Esophagus muscularis mucosa (tissue), 4 donors: ENCODE measurements around the gene BAHCC1. TPM values are rescaled to one million over a fixed set of nuclear protein-coding genes. Genes with fewer than 3 reads are reported as not detected.
A peak's percentile ranks its signal among the peaks of the same experiment; 100 is the strongest.

Experiments used
- DNase-seq: peaks from one replicate; pipeline ENCODE4 v3.0.0-alpha.2; 2017; ENCODE audit errors: extremely low spot score
- H3K27ac ChIP-seq, 4 donors: fragments of 200-600 bp; sonication (generic); replicated peaks in 1 of 4; 1 replicate in 3 of 4; 2 replicates in 1 of 4; pipeline ENCODE4 v1.5.1; 2016 to 2019; ENCODE audit warnings: mild to moderate bottlenecking in 1 of 4
- H3K27me3 ChIP-seq, 4 donors: fragments of 200-600 bp; sonication (generic); one replicate each; pipeline versions ENCODE4 v1.5.1 to v1.6.0; 2016 to 2019
- H3K36me3 ChIP-seq, 4 donors: fragments of 200-600 bp; sonication (generic); one replicate each; pipeline ENCODE4 v1.5.1; 2016 to 2019
- H3K4me1 ChIP-seq, 4 donors: fragments of 200-600 bp; sonication (generic); one replicate each; pipeline ENCODE4 v1.5.1; 2016 to 2019
- H3K4me3 ChIP-seq, 4 donors: fragments of 200-600 bp; sonication (generic); 1 replicate in 2 of 4; 2 replicates in 2 of 4; pipeline ENCODE4 v1.5.1; 2016 to 2019; ENCODE audit warnings: mild to moderate bottlenecking in 4 of 4, moderate library complexity in 1 of 4
- H3K9me3 ChIP-seq, 4 donors: fragments of 200-600 bp; sonication (generic); 1 replicate in 3 of 4; 2 replicates in 1 of 4; pipeline ENCODE4 v1.5.1; 2016 to 2019
- CTCF ChIP-seq, 3 experiments: fragments of 200-600 bp in 2 of 3; fragments of 450-650 bp in 1 of 3; sonication (generic) in 2 of 3; IDR thresholded peaks; one replicate each; pipeline ENCODE4 v1.5.1; 2017 to 2019; ENCODE audit warnings: antibody characterized with exemption in 3 of 3, mild to moderate bottlenecking in 2 of 3, moderate library complexity in 1 of 3
- EP300 ChIP-seq: sonication (generic); formaldehyde crosslinking; IDR thresholded peaks from one replicate; pipeline ENCODE4 v1.6.1; 2017; ENCODE audit warnings: antibody characterized with exemption
- POLR2A ChIP-seq: fragments of 450-650 bp; IDR thresholded peaks from one replicate; pipeline ENCODE4 v1.6.1; 2017; ENCODE audit warnings: antibody characterized with exemption, moderate library complexity, mild to moderate bottlenecking, low read depth
- POLR2AphosphoS5 ChIP-seq, 2 donors: sonication (generic); formaldehyde crosslinking; IDR thresholded peaks; one replicate each; pipeline ENCODE4 v1.6.1; 2017; ENCODE audit warnings: antibody characterized with exemption in 2 of 2
- WGBS: methylation state at CpG from one replicate; pipeline ENCODE4 v1.1.5; 2018; 5-methylcytosine and 5-hydroxymethylcytosine counted together
- intact Hi-C: fragments of 100-400 bp; cut with DNase I; formaldehyde crosslinking; loops from one replicate; pipeline ENCODE4 v1.15.1; 2023
- total RNA-seq, 4 donors: library from RNA; depleted of rRNA; stranded (reverse); fragments of >200 nt; gene quantifications; one replicate each; pipeline versions ENCODE4 v1.1.0 to v1.2.1, GENCODE V29; 2016

Gene BAHCC1
- total RNA-seq, 4 donors from 2014 or later: 15.9 to 38.1 (median 21.1) TPM

- Histone ChIP-seq H3K4me1 (peaks cover 39 to 59% (median 56%) of the 10 kb centered on the region in 4 donors), H3K36me3 (no peaks in the 10 kb centered on the region), H3K27me3 (no peaks in the 10 kb centered on the region), H3K4me3 (peak overlapping the region; percentile 79 to 95 (median 90)), H3K27ac (peak overlapping the region; percentile 96 to 100 (median 99)), H3K9me3 (no peaks in the 10 kb centered on the region)
- TF ChIP-seq POLR2A (no peak), POLR2AphosphoS5 (IDR thresholded peaks at IDR 0.05) (no peak), EP300 (no peak), CTCF (IDR thresholded peaks at IDR 0.05) (peak in 2 of 3 experiments; percentile 16 to 50)
- intact Hi-C loops: loop anchor here (5.0 kb wide), 1 partner anchor 115 kb away; the partner anchor contains the start of gene ACTG1
- 5% methylated on average over 48 of the region's 49 CpGs for WGBS
- DNase-seq: no peak
These were observed 2.3 kb downstream of the BAHCC1 start for GRCh38 chr17:81397314-81398175.

- Histone ChIP-seq H3K4me1 (peaks cover 45 to 61% (median 58%) of the 10 kb centered on the region in 4 donors), H3K4me3 (peak overlapping the region; percentile 79 to 95 (median 90)), H3K27me3 (no peaks in the 10 kb centered on the region), H3K9me3 (no peaks in the 10 kb centered on the region), H3K36me3 (no peaks in the 10 kb centered on the region), H3K27ac (peak overlapping the region; percentile 96 to 100 (median 99))
- TF ChIP-seq POLR2A: no peak
- peak; percentile 12 to 22 for TF ChIP-seq POLR2AphosphoS5 (IDR thresholded peaks at IDR 0.05)
- no peak for TF ChIP-seq CTCF (IDR thresholded peaks at IDR 0.05)
- WGBS: 22% methylated on average over 24 of the region's 48 CpGs
- intact Hi-C loops: loop anchor here (5.0 kb wide), 1 partner anchor 114 kb away; the partner anchor contains the start of gene ACTG1
- DNase-seq: no peak
These were observed 3.0 kb downstream of the BAHCC1 start for GRCh38 chr17:81398176-81398831.

DNA sequence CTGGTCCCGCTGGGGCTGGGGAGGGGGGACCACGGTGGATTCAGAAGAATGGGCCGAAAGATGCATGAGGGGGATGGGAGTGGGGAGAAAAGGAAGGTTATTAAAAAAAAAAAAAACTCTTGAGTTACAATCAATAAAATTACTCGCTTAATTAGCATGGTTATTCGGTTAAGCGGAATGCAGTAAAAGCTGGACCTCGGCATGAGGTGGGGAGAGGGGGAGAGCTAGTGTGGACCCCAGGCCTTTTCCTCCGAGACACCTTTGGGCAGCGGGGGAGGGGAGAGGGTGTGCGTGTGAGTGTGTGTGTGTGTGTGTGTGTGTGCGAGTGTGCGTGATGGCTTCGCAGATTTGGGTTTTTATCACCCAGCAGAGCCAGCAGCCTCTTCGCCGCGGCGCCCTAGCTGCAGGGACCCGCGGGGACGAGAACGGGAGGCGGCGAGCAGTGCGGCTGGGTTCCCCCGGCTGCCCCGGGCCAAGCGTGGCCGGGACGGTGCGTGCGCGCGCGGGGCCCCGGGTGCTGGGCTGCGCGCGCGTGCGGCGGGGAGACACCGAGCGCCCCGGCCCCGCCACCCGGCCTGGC, 3.7 kb downstream of the BAHCC1 start:
- Histone ChIP-seq H3K9me3 (no peaks in the 10 kb centered on the region), H3K27ac (peak overlapping the region; percentile 96 to 100 (median 99)), H3K4me3 (peak overlapping the region; percentile 79 to 95 (median 90)), H3K36me3 (no peaks in the 10 kb centered on the region), H3K27me3 (no peaks in the 10 kb centered on the region), H3K4me1 (peaks cover 51 to 67% (median 64%) of the 10 kb centered on the region in 4 donors)
- no peak for TF ChIP-seq EP300
- no peak for TF ChIP-seq CTCF (IDR thresholded peaks at IDR 0.05)
- no peak for TF ChIP-seq POLR2A
- no peak for TF ChIP-seq POLR2AphosphoS5 (IDR thresholded peaks at IDR 0.05)
- 8% methylated on average over 10 of the region's 46 CpGs for WGBS
- DNase-seq: no peak
- intact Hi-C loops: loop anchor here (5.0 kb wide), 1 partner anchor 113 kb away; the partner anchor contains the start of gene ACTG1

DNA sequence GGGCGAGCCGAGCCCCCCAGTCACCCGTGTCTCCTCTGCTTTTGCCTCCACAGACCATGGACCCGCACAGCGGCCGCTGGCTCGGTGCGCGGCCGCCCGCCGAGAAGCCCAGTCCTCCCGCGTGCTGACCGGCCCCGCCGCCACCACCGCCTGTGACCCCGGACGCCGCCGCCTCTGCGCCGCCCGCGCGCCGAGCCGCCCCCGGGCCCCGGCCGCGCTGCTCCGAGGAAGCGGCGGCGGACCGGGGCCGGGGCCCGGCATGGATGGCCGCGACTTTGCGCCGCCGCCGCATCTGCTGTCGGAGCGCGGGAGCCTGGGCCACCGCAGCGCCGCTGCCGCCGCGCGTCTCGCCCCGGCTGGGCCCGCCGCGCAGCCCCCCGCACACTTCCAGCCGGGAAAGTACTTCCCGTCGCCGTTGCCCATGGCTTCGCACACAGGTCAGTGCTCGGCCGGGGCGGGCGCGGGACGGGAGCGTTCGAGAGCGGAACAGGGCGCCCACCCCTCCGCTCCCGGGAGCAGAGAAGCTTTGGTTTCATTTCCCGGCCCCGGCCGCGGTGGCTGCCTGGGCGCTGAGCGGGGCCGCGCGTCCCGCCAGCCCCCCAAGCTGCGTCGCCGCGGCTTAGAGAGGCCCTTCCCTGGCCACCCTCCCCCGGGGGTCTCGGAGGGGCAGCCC, 4.4 kb downstream of the BAHCC1 start:
- intact Hi-C loops: loop anchor here (5.0 kb wide), 2 partner anchors 83 to 113 kb away; partner anchors contain the start of gene ACTG1
- Histone ChIP-seq H3K36me3 (no peaks in the 10 kb centered on the region), H3K4me1 (peaks cover 52 to 67% (median 65%) of the 10 kb centered on the region in 4 donors), H3K27ac (peak overlapping the region; percentile 96 to 100 (median 99)), H3K4me3 (peak overlapping the region; percentile 79 to 95 (median 90)), H3K27me3 (no peaks in the 10 kb centered on the region), H3K9me3 (no peaks in the 10 kb centered on the region)
- no peak for TF ChIP-seq CTCF (IDR thresholded peaks at IDR 0.05)
- no peak for TF ChIP-seq POLR2AphosphoS5 (IDR thresholded peaks at IDR 0.05)
- no peak for TF ChIP-seq EP300
- DNase-seq: no peak
- WGBS: no CpG with 5 or more reads among the region's 95 CpGs
